Measurements from ENCODE around the gene PYGO2. TPM values are rescaled to one million over a fixed set of nuclear protein-coding genes. Genes with fewer than 3 reads are reported as not detected.
"Not testable (repeated sequence)": the region's sequence is repeated elsewhere in the genome, so short reads cannot be mapped to it uniquely, and the experiment has no call there.

The PYGO2 gene
- total RNA-seq, 1 donor from 2014 or later, result 29.2 TPM

- Mint-ChIP-seq H3K36me3 (ENCODE audit: unreplicated experiment) (peaks cover 2% of the 10 kb centered on the region), H3K4me3 (ENCODE audit: unreplicated experiment) (no peak overlapping the region), H3K27ac (ENCODE audit: unreplicated experiment) (no peak overlapping the region), H3K27me3 (ENCODE audit: unreplicated experiment) (no peaks in the 10 kb centered on the region), H3K4me1 (ENCODE audit: unreplicated experiment) (no peaks in the 10 kb centered on the region), H3K9me3 (ENCODE audit: unreplicated experiment) (no peaks in the 10 kb centered on the region)
- TF ChIP-seq CTCF (IDR thresholded peaks at IDR 0.05), result no peak
- DNase-seq (ENCODE audit: extremely low spot score, unreplicated experiment), result no peak
Observed at GRCh38 chr1:154978360-154978759, 16.8 kb upstream of the PYGO2 start.

- not testable (repeated sequence) for H3K36me3 Mint-ChIP-seq (ENCODE audit: unreplicated experiment); DNase-seq (ENCODE audit: extremely low spot score, unreplicated experiment); H3K4me3 Mint-ChIP-seq (ENCODE audit: unreplicated experiment); H3K27ac Mint-ChIP-seq (ENCODE audit: unreplicated experiment); H3K9me3 Mint-ChIP-seq (ENCODE audit: unreplicated experiment); H3K4me1 Mint-ChIP-seq (ENCODE audit: unreplicated experiment); H3K27me3 Mint-ChIP-seq (ENCODE audit: unreplicated experiment)
Observed at GRCh38 chr1:154977762-154978161, 16.2 kb upstream of the PYGO2 start.

GRCh38 chr1:154975409-154976059 is 14.0 kb upstream of the PYGO2 start:
- no peak overlapping the region for H3K27ac Mint-ChIP-seq (ENCODE audit: unreplicated experiment)
- no peak for DNase-seq (ENCODE audit: extremely low spot score, unreplicated experiment)
- peaks cover 24% of the 10 kb centered on the region for H3K4me1 Mint-ChIP-seq (ENCODE audit: unreplicated experiment)
- no peaks in the 10 kb centered on the region for H3K27me3 Mint-ChIP-seq (ENCODE audit: unreplicated experiment)
- H3K36me3 Mint-ChIP-seq (ENCODE audit: unreplicated experiment), result peaks cover 2% of the 10 kb centered on the region
- no peak for TF ChIP-seq CTCF (IDR thresholded peaks at IDR 0.05)
- H3K9me3 Mint-ChIP-seq (ENCODE audit: unreplicated experiment), result no peaks in the 10 kb centered on the region
- no peak overlapping the region for H3K4me3 Mint-ChIP-seq (ENCODE audit: unreplicated experiment)

GRCh38 chr1:154974808-154975408 is 13.3 kb upstream of the PYGO2 start:
- H3K36me3 Mint-ChIP-seq (ENCODE audit: unreplicated experiment), result peaks cover 2% of the 10 kb centered on the region
- DNase-seq (ENCODE audit: extremely low spot score, unreplicated experiment), result peak; percentile 97
- H3K9me3 Mint-ChIP-seq (ENCODE audit: unreplicated experiment), result no peaks in the 10 kb centered on the region
- H3K27ac Mint-ChIP-seq (ENCODE audit: unreplicated experiment), result no peak overlapping the region
- no peaks in the 10 kb centered on the region for H3K27me3 Mint-ChIP-seq (ENCODE audit: unreplicated experiment)
- H3K4me1 Mint-ChIP-seq (ENCODE audit: unreplicated experiment), result peaks cover 24% of the 10 kb centered on the region
- H3K4me3 Mint-ChIP-seq (ENCODE audit: unreplicated experiment), result no peak overlapping the region
- TF ChIP-seq CTCF (IDR thresholded peaks at IDR 0.05), result no peak

- Mint-ChIP-seq H3K4me3 (ENCODE audit: unreplicated experiment) (no peak within 1 kb of the TSS), H3K36me3 (ENCODE audit: unreplicated experiment) (no peaks in the 10 kb centered on the region), H3K4me1 (ENCODE audit: unreplicated experiment) (peaks cover 30% of the 10 kb centered on the region), H3K27ac (ENCODE audit: unreplicated experiment) (no peak within 1 kb of the TSS), H3K27me3 (ENCODE audit: unreplicated experiment) (no peaks in the 10 kb centered on the region), H3K9me3 (ENCODE audit: unreplicated experiment) (no peaks in the 10 kb centered on the region)
- no peak for TF ChIP-seq CTCF (IDR thresholded peaks at IDR 0.05)
- DNase-seq (ENCODE audit: extremely low spot score, unreplicated experiment), result peak; percentile 99
Observed at GRCh38 chr1:154974102-154974807, 12.7 kb upstream of the PYGO2 start, which contains the start of gene CKS1B. Gene CKS1B (plus strand): TSS chr1:154974681. CDS start chr1:154974746, 65 bp downstream.
